ENCODE results near the gene GRIK4.

GRCh38 chr11:120594746-120595145 is 83.2 kb downstream of the GRIK4 start:
- TF ChIP-seq GATA2 (IDR thresholded peaks at IDR 0.05; ENCODE audit: low read depth, low read length) (no peak), GATA3 (IDR thresholded peaks at IDR 0.05; ENCODE audit: low read depth, low read length) (no peak)
